GM18951 (cell line): ENCODE data around the gene GSE1.
"Not testable (repeated sequence)": the region's sequence is repeated elsewhere in the genome, so short reads cannot be mapped to it uniquely, and the experiment has no call there.

Source experiments
- POLR2A ChIP-seq: IDR thresholded peaks from 4 replicates; pipeline ENCODE4 v1.6.1; 2011; ENCODE audit warnings: mild to moderate bottlenecking; ENCODE audit not compliant: insufficient read length, insufficient read depth; ENCODE audit errors: extremely low read depth
- in situ Hi-C: fragments of 300-500 bp; cut with MboI; formaldehyde crosslinking; loops from one replicate; pipeline ENCODE4 v1.12.0; 2022; ENCODE audit warnings: low sequenced_read_pairs, mixed read lengths, inconsistent platforms; ENCODE audit not compliant: unreplicated experiment

GSE1 gene

GRCh38 chr16:85589688-85590505, 23.2 kb upstream of the GSE1 start:
- no peak for TF ChIP-seq POLR2A
- in situ Hi-C loops, result no loop called here

- in situ Hi-C loops, result no loop called here
- TF ChIP-seq POLR2A, result no peak
Observed at GRCh38 chr16:85590506-85590832, 22.7 kb upstream of the GSE1 start.

GRCh38 chr16:85591381-85591780, 21.7 kb upstream of the GSE1 start:
- no peak for TF ChIP-seq POLR2A
- in situ Hi-C loops, result no loop called here

GRCh38 chr16:85592277-85592676, 20.8 kb upstream of the GSE1 start:
- in situ Hi-C loops, result not testable (repeated sequence)

GRCh38 chr16:85592700-85593493, 20.2 kb upstream of the GSE1 start:
- in situ Hi-C loops, result no loop called here
- TF ChIP-seq POLR2A, result no peak

GRCh38 chr16:85593494-85594221, 19.5 kb upstream of the GSE1 start:
- TF ChIP-seq POLR2A, result no peak
- in situ Hi-C loops, result no loop called here

- TF ChIP-seq POLR2A, result no peak
- in situ Hi-C loops, result no loop called here
Observed at GRCh38 chr16:85594273-85594977, 18.7 kb upstream of the GSE1 start.

- no peak for TF ChIP-seq POLR2A
- in situ Hi-C loops, result no loop called here
Observed at GRCh38 chr16:85594978-85595661, 18.0 kb upstream of the GSE1 start.

- in situ Hi-C loops, result no loop called here
- no peak for TF ChIP-seq POLR2A
Observed at GRCh38 chr16:85595812-85596502, 17.2 kb upstream of the GSE1 start.

- in situ Hi-C loops, result no loop called here
- TF ChIP-seq POLR2A, result no peak
Observed at GRCh38 chr16:85598141-85598540, 15.0 kb upstream of the GSE1 start.

- in situ Hi-C loops, result loop anchor here (25.0 kb wide), 1 partner anchor 163 kb away; no protein-coding TSS in a partner anchor
- no peak for TF ChIP-seq POLR2A
Observed at GRCh38 chr16:85600078-85600477, 13.0 kb upstream of the GSE1 start.
